Brain pericyte (primary cell): ENCODE results near the gene RNF150.

Experiments used
- DNase-seq: peaks from one replicate; pipeline ENCODE4 v3.0.0-alpha.2; 2012; ENCODE audit warnings: low read depth, low spot score

RNF150 gene

DNA sequence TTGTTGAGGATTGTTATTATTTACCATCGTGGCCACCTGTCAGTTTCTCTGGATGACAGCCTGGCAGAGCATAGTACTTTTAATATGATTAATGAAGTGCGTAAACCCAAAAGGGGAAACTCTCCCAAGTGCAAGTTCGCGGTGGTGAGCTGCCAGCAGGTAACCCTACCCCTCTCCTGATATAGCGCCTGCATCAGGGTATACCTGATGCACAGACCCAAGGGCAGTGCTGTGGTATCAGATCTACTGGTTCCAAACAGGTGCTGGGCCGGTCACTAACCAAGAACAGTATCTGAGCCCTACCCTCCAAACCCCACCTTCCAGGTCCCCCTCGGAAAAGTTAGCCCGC lies 1.6 kb downstream of the RNF150 start:
- DNase-seq: no peak

DNA sequence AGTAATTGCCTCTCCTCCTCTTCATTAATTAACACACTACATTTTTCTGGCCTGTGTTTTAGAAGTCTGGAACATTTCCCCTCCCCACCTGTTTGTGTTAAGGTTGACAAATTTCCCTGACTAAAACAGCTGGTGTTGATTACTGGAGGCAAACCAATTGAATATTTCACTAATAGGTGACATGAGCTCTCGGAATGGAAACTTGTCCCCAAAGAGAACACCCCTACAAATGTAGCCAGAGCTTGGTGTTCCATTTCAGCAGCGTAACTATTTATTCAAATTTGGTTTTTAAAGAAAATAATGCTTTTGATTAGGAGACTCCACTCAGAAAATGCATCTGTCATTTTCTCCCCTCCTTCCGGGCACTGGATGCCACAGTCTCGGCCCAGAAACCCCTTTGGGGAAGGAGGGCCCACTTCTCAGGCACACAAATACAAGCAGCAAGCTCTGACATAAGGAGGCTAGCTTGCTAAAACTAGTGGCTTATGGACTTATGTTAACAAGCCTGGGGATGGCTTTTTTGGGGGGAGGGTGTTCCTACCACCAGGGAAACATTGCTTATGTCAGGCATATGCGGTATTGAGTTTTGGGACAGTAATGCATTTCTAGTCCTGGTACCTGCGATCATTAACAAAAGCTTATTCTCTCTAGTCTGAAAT lies 2.2 kb downstream of the RNF150 start:
- no peak for DNase-seq

DNA sequence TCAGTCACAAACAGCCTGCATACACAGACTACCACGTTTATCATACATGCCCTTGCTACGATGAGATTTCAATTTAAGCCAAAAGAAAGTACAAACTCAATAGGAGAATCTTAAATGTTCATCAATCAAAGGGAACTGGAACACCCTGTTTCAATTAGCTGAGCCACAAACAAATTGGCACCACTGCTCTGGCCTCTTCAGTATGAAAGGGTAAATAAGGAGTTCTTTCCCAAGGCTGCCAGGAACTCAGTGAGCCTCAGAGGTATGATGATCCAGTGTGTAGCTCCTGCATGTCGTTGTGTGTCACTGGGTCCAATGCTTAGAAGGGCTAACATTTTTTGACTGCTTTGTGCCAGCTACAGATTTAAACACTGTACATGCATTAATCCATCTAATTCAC lies 5.4 kb downstream of the RNF150 start:
- DNase-seq: no peak

DNA sequence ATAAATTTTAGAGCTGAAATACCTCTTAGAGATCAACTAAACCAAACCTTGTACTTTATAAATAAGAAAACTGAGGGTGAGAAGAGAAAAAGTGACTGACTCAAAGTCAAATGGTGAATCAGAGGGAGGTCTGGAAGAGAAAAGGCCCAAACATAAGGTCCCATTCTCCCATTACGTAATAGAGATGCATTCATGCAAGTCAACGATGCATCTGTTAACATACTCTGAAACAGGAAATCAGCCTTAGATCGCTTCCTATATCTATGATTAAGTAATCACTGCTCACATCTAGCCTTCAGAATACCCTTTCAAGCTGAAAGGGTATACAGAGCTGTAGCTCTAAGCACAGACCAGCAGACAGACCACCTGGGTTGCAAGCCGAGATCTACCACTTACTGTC lies 6.5 kb downstream of the RNF150 start:
- DNase-seq: no peak

- no peak for DNase-seq
Observed at GRCh38 chr4:141124224-141124623, 9.0 kb downstream of the RNF150 start.

- no peak for DNase-seq
Observed at GRCh38 chr4:141121768-141122454, 11.4 kb downstream of the RNF150 start.

DNA sequence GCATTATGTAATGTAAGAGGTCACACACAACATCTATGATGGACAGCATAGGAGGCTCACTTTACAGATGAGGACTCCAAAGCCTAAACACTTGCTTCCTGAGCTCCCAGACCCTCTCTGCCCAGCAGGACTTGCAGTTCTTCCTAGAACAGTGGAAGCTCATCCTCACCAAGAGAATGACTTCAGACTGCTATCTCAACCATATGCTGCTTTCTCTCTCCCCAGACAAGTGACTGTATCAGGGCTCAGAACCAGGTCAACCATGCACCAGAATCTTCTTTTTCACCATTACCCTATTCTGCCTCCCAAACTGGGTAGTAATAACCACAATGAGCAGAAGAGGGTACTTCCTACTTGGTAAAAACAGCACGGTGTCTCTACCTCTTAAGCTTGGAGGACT lies 12.2 kb downstream of the RNF150 start:
- no peak for DNase-seq

- DNase-seq: no peak
Observed at GRCh38 chr4:141120036-141120593, 13.2 kb downstream of the RNF150 start.

GRCh38 chr4:141119071-141119470 lies 14.2 kb downstream of the RNF150 start:
- DNase-seq: no peak

DNA sequence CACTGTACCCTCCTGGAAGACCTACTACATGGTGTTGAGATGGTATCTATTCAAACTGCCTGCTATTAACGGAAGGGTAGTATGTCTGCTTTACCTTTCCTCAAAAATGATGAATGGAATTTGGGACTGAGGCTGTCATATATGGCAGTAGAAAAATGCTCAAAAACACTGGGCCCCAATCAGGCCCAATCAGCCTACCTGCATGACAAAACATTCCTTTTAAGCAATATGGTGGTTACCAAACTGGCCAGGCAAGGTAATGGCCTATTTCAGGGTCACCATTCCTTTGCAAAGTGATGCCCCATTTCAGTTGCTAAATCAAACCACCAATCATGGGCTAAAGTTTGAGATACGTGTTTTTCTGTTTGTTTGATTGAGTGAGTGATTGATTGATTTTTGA lies 14.9 kb downstream of the RNF150 start:
- no peak for DNase-seq

GRCh38 chr4:141117935-141118334 lies 15.3 kb downstream of the RNF150 start:
- DNase-seq: no peak

- no peak for DNase-seq
Observed at GRCh38 chr4:141109983-141110382, 23.3 kb downstream of the RNF150 start.

DNA sequence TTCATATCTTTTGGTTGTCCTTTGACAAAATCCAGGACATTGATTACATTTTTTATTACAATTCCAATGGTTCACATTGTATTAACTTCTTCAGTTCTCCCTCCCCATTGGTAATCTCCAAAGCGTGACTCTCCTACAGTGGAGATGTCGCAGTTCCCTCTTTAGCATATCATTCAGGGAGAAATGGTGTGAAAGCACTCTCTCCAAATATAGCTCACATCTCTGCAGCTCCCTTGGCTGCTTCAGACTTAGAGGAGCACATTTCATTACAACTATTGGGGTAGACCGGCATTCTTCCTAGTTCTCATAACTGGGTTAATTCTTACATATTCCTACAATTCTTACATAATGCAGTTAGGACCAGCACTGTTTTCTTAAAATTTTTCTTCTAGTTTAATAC lies 25.3 kb downstream of the RNF150 start:
- no peak for DNase-seq

GRCh38 chr4:141102367-141102766 lies 30.9 kb downstream of the RNF150 start:
- peak; percentile 4 for DNase-seq

- no peak for DNase-seq
Observed at GRCh38 chr4:141101511-141101910, 31.8 kb downstream of the RNF150 start.

DNA sequence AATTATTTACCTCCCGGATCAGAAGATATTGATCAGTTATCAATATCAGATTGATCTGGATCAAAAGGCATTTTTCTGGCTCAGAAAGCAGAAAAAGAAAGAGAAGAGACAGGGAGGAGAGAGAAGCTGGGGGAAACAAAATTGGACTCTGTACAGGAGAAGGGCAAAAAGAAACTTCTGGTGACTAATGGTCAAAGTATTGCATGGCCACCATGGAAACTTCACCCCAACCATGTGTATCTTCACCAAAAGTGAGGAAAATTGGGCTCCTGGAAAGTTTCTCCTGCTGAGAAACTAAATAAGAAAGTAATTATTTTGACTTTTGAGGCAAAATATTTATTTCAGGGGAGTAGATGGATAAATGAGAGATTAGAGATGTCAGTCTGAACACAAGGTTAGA lies 33.9 kb downstream of the RNF150 start:
- no peak for DNase-seq

GRCh38 chr4:141098163-141098562 lies 35.1 kb downstream of the RNF150 start:
- DNase-seq: no peak

- no peak for DNase-seq
Observed at GRCh38 chr4:141090473-141090872, 42.8 kb downstream of the RNF150 start.

DNA sequence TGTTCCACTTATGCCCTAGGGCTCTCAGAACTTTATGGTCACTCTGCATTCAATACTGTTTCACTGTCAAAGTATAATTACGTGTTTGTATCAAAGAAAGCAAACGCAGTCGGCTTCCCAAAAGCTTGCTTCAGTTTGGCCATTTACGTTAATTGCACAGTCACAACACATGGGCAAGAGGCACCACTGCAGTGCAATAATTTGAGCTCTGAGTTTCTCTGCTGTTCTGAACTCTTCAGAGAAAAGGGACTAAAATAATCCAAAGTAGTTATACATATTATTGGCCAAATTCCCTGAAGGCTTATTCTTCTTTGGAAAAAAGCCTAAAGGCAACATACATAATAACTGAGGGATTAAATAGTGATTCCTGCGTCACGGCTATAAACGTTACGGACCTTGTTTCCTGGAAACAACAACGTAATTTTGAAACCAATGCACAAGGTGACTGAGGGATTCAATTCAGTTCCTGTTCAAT lies 51.3 kb downstream of the RNF150 start:
- DNase-seq: no peak

DNA sequence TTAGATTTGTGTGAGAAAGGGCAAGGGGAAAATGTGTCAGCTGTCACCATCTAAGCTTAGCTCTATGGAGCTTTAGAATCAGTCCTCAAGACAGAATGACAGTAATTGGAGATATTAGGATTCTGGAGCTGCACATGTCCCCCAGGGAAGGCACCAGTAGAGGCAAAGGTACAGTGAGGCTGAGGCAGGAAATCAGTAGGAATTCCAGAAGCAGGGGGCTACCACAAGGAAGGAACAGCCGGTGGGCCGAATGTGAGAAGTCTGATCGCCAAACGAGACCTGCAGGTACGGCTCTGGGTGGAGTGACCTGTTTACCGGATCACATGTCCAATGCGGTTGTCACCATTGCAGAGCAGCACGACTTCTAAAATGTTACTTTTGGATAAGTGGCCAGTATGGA lies 52.6 kb downstream of the RNF150 start:
- no peak for DNase-seq

DNA sequence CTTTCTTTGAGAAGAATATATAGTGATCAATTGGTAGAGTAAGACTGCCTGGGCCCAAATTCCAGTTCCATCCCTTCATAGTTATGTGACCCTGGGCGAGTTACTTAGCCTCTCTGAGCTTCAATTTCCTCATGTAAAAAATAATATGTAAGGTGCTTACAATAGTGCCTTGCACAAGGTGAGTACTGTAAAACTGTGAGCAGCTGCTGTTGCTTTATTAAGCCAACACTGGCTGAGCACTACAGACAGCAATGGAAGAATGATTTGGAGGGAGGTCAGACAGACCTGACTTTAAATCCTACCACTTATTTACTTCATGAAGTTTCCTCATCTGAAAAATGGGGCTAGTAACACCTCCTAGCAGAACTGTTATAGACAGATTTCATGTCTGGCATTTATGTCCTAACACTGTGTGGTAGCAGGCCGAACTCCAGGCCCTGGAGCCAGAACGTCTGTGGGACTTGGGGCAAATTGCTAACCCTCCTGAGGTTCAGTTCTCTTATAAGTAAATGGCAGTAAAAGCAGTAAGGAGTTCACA lies 53.8 kb downstream of the RNF150 start:
- DNase-seq: no peak

DNA sequence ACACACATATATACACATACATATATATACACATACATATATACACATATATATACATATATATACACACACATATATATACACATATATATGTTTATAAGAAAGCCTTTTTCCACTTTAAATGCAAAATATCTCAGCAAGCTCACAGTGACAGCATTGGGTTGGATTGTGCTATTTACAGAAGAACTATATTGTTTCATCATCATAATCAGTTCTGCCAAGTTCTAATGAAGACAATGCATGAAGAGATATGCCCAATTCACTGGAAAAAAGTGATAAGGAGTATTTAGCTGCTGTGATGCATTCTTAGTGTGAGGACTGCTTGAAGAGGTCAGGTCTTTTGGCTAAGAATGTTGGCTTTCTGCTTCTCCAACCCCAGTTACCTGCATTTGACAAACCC lies 54.4 kb downstream of the RNF150 start:
- no peak for DNase-seq

DNA sequence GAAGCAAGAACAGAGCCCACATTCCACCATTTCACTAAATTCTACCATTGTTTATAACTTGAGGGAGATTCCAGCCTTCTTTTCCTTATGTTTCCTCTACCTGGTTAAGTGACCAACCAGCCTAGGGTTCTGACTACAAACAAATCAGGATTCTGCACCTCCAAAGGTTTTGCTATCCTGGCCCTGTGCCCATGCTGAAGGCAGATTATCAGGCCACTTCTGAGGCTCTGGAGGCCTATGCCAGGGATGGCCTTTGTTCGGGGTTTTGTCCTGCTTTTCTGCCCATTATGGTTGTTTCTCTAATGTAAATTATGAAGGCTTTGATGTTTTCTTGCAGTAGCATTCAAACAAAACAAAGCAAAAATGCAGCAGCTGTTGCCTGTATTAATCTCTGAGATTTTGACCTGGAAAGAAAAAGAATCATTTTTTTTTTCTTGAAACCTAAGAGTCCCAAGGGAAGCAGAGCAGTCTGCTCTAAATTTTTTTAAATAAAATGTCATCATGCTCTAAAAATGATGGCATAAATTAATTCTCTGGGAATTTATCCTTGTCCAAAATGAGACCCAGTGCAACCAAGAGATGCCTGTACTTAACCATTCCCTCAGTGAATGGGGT lies 55.6 kb downstream of the RNF150 start:
- DNase-seq: no peak
